GM19351 (cell line): ENCODE results near the gene C1orf174.

Experiments
- ATAC-seq: cut with Tn5 transposase; IDR thresholded peaks from one replicate; pipeline ENCODE4 v1.9.1; 2021; ENCODE audit warnings: mild to moderate bottlenecking, moderate library complexity; ENCODE audit not compliant: unreplicated experiment

The C1orf174 gene

DNA sequence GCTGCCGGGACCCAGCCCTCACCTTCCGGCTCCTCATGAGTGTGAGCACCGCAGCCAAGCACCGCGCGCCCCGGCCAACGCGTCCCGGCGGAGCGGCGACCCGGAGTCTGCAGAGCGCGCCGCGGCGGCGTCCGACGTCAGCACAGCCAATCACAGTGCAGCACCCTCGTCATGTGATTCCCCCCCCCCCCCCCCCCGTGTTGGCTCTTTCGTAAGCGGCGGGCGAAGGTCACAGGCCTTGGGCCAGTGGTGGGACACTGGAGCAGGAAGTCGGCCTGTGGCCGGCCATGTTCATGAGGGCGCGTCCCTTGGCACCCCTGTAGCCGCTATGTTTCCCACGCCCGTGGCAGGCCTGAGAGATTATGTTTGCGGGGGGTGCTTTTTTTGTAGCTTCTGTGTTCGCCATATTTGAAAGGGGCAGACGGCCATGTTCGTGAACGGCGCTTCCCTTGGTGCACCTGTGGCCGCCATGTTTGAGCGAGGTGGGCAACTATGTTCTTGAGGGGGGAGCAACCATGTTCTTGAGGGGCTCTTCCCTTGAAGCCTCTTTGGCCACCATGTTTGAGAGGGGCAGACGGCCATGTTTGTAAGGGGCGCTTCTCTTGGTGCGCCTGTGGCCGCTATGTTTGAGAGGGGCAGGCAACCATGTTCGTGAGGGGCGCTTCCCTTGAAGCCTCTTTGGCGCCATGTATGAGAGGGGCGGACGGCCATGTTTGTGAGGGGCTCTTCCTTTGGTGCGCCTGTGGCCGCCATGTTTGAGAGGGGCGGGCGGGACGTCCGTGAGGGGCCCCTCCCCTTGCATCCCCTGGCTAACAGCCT lies at the start of gene C1orf174:
TSS of gene C1orf174 (minus strand) at position 123 of the 819 bp plus-strand sequence. CDS start at position 37, 86 bp downstream.
- ATAC-seq = peak; percentile 61

DNA sequence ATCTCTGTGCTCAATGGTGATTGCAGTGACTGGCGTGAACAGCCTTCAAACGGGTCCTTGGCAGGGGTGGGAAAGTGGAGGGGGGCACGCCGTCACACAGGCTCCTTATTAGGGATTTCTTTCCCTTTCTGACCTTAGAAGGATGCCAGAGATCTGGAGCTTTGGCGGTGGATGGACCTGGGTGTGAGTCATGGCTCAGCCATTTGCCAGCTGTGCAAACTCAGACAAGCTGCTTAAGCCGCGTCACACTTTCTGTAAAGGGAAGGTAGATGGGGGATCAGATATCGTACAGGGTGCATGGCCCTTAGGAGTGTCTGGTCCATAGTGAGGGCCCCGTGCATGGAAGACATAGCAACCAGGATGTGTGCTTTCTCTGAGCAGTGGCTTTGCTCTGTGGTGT lies 48.3 kb upstream of the C1orf174 start:
- no peak for ATAC-seq

DNA sequence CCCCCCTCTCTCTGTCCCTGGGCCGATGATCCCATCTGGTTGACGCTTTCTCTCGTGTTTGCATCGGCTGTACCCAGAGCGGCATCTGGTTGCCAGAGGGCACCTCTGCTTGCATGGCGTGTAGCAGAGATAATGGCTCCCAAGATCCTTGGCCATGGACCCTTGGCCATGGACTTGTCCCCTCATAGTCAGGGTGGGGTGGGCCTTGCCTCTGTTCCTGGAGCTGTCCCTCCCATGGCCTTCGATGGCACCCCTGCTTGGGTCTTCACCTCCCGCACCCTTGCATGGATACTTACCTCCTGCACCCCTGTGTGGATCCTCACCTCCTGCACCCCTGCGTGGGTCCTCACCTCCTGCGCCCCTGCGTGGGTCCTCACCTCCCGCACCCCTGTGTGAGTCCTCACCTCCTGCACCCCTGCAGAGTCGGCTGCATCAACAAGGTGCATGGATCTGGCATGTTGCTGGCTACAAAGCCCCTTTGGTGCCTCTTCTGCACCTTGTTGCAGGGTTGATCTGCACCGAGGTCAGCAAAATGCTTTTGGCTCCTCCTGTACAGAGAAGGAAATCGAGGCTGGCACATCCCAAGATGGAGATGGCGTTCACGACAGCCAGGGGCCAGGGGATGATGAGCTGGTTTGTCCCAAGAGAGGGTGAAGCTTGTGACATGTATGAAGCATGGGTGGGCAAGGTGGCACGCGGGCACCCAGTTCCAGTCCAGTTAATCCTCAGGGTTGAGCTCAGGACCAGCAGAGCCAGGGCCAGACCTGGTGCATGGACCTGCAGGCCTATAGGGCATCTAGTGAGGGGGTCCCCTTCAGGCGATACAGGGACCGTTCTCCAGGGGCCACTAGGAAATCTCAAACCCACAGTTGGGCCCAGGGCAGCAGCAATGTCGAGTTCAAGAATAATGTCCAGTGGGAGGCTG lies 46.1 kb upstream of the C1orf174 start:
- ATAC-seq = no peak

DNA sequence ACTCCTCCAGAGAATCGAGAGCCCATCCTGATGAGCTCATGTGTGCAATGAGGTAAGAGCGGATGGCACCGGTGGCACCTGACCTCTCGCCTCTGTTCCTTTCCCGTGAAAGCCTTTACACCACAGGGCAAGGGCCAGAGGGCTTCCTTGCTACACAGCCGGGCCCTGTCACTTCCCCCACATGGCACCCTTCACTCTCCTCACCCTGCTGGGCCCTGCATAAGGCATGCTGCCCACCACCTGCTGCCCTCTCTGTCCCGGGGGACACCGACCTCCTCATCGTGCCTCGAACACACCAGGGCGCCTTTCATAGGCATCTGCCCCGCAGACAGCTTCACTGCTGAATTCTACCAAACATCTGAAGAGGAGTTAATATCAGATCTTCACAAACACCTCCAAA lies 45.1 kb upstream of the C1orf174 start:
- no peak for ATAC-seq

DNA sequence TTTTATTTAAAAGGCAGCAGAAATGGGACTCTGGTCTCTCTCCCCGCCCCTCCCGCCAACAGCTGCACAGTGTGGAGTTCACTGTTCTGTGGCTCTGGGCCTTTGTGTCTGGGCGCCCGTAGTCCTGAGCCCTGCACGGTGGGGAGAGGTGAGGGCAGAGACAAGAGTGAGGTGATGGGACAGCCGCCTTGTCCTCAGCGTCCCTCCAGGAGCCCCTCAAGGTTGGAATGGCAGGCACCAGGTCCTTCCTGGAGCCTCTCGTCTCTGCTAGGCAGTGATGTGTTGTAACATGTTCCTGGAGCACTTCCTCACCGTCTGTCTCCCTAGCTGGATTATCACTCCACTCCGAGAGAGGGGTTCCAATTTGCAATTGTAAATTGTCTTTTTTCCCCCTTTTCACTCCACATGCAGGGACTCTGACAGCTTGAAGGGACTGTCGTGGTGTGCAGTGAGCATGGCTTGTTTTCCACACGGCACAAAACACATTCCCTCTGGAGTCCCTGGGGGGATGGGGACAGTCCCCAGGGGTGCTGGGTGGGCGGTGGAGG lies 44.6 kb upstream of the C1orf174 start:
- ATAC-seq = no peak

DNA sequence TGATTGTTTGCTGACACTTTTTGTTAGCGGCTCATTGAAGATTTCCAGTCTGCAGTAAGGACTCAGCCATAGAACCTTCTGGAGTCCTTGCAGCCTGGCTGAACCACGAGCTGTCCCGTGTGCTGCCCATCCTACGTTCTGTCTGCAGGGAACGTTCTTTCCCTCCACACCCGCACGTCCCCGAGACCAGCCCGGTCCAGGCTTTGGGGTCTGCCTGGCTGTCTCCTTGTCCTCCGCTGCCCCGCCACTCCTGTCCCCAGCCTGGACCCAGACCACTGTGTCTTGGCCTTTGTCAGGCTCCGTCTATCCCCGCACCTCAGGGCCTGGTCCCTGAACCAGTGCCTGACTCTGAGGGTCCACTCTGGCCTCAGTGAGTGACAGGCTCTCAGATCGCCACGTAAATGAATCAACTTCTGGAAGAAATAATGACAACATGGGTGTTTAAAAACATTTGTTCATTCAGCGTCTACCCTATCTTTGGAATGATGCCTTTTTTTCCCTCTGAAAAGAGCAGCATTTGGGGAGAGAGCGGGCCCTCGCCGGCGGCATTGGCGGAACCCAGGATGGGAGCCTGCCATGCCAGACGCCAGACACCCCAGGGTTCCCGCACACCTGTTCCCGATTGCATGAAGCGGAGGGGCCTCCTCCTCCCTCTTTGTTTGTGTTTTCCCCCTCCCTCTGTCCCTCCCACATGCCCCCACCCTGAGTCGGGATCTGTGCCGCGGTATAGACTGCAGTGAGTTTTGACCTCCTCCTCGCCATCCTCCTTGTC lies 43.9 kb upstream of the C1orf174 start:
- ATAC-seq = no peak

DNA sequence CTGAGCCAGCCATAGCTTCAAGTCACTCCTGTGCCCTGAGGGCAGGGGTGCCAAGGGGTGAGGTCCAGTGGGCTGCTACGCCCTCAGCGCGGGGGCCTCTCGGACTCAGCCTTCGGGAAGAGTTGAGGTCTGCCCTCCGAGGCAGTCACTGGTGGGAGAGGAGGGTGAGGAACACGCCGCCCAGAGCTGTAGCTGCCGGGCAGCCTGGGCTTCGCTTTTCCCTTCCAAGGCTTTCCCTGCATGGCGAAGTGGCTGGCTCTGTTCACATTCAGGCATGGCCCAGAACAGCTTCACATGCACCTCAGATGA lies 43.0 kb upstream of the C1orf174 start:
- ATAC-seq = no peak

DNA sequence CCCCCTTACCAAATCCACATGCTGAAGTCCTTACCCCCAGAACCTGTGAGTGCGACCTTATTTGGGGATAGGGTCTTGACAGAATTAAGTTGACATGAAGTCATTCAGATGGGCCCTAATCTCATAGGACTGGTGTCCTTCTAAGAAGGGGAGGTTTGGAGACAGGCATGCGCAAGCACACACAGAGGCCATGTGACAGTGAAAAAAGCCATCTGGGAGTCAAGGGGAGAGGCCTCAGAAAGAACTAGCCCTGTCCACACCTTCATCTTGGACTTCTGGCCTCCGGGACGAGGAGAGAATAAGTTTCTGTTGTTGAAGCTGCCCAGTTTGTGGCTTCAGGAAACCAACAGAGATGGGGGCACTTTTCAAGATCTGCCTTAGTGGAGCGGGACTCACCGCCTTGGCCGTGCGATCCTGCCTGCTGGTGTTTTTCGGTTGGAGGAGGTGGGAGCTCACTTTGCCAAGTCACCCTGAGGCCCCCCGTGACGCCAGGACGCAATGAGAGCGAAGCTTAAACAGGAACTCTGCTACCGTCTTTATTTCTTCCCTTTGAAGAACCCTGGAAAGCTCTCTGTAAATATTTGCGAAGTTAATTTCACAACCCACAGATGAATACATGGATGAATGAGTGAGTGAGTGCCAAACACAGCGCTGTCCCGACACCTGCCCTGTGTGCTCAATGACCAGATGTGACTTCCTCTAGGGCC lies 42.5 kb upstream of the C1orf174 start:
- ATAC-seq = no peak

DNA sequence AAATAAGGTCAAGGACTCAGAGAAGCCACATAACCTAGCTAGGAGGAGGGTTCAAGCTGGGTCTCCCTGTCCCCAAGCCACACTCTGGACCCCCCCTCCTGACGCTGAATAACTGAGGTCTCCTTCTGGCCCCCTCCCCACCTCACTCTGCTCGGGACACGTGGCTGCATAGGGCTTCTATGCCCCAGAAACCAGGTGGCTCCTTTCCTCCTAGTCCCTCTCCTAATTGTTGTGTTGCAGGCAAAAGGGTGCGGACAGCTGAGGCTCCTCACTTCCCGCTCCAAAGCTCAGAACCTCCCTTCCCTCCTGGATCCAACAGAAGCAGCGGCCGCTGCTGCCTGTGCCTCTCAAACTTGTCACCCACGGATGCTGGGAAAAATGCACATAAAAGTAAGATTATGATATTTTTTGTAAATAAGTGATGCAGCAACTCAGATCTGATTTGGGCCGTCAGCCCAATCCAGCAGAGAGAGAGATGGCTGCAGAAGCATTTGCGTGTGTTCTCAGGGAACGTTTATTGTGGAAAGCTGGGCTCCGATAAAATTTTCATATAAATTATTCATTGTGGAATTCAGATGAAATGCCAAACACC lies 40.8 kb upstream of the C1orf174 start:
- no peak for ATAC-seq

DNA sequence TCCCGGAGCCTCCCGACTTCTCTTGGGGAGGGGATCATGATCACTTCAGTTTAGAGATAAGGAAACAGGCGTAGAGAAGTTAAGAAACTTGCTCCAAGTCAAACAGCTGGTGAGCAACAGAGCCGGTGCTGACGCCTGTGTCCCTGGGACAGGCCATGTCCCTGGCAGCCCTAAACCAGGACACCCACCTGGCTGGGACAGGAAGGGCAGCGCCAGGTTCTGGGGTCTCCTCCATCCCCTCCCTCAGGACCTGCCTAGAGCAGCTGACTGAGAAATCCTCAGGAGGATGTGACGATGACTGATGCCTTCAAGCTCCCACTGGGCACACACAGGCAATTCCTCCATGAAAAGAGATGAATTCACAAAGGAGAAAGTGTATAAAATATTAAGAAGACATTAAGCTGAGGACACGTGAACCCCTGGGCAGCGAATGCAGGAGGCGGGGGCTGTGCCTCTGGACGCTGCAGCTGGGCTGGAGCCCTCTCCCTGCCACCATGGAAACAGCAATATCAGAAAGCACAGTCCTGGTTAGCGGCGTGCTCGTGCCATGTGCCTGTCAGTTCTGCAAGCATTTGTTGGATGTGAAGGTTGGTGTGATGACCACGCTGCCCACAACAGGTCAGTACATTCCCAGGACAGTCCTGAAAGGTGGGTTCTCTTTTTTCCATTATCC lies 40.1 kb upstream of the C1orf174 start:
- no peak for ATAC-seq

DNA sequence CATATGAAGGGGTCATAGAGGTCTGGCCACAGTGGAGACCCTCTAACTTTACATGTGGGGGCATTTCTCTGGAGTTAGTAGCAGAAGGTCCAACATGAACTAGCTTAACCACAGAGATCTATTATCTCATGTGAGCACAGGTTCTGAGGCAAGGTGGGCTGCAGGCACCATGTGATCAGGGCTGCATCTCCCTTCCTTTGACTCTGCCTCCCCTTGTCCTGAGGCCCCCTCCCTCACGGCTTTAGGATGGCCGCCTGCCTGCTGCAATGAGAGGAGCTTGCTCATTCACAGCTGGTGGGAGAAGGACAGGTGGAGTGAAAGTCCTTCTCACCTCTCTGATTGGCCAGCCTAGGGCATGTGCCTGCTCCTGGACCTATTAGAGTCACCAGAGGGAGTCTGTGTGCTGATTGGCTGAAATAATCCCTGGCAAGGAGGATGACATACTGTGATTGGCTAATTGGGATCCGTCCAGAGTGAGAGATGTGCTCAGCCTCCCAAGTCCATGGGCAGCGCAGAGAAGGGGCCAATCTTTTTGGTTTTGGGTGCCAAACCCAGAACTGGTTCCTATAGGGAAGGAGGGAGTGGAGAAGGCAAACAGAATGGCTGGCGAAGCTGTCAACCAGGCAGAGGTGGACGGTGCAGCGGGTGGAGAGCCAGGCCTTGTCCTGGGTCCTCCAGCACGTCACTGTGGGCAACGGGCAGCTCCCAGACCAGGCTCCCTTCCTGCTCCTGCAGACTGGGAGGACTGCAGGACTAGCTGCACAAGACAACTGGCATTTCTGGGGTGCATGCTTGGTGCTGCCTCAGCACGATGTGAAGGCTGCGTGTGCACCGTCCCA lies 39.4 kb upstream of the C1orf174 start:
- no peak for ATAC-seq

DNA sequence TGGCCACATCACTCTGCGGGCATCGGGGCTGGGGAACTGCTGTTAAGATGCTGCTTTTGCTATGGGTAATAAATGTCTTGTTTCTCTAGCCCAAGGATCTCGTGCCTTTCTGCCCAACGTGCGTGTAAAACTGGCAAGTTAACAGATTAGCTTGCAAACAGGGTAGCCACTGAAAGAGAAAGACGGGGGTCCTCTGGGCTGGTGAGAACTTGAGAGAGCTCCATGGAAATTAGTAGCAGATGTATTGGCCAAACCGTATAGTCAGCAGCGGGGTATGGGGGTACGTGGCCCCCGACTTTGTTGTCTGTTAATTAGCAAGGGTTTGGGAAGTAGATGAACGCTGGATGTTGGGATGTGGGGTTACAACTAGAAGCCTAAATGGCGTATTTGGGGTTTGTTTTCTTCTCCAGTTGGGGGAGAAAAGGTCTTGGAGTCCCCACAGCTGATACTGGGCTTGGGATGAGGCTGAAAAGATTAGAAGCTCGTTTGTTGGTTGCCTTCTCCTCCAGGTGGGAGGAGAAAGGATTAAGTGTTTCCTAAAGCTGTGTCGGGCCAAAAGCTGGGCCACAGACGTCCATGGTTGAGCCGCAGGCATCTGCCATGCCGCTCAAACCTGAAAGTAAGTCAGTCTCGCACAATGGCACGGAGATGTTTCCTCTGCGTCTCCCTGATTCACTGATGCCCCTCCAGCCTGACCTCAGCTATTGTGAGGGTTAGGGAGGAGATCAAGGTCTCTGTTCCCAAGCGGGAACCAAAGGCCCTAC lies 32.3 kb upstream of the C1orf174 start:
- no peak for ATAC-seq

DNA sequence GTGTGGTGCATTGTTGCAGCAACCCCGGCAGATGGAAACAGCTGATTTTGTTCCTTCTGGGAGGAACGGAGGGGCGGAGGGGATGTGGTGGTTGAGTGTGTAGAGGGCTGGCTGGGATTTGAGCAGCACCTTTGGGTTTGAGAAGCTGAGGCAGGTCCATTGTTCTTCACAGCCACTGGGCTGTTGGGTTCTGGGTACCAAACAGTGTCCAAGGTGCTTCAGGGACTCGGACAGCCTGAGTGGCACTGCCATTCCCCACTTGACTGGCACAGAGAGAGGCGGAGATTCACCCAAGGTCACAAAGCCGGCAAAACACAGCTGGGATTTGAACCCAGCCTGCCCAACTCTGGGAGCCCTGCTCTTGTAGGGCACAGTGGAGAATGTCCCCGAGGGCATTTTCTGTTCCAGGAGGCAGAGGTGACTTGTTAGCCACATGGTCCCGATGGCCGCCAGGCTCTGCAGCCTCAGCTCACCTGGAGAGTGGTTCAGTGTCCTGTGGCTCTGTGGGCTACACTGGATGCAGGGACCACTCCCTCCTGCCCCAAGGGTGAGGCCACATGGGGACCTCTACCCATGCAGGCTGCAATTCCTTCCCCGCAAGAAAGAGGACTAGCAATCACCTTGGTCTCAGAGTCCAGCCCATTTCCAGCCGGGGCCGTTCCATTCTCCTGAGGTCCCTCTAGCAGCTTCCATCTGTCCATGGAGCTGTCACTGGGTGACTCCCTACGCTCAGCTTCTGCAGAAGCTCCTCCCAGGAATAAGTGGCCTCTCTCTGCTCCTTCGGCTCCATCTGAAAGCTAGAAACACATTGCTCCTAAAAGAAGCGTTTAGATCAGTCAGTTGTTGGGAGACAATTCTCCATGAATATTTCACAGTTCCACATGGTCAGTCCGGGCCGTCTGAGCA lies 31.2 kb upstream of the C1orf174 start:
- ATAC-seq = no peak

DNA sequence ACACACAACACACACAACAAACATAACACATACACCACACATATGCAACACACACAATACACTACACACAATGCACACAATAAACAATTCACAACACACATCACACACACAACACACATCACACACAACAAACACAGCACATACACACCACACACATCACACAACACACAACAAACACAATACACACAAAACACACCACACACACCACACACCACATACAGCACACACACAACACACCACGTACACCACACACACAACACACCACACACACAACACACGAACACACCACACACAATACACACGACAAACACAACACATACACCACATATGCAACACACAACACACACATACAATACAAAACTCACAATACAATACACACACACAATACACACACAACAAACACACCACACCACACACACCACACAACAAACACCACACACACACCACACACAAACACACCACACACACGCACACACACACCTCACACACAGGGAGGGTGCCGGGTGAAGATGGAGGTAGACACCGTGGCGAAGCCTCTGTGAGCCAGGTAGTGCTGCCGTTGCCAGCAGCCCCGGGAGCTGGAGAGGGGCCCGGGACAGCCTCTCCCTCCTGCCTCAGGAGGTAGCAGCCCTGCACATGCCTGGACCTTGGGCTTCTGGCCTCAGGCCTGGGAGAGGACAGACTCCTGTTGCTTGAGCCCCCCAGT lies 30.4 kb upstream of the C1orf174 start:
- no peak for ATAC-seq

DNA sequence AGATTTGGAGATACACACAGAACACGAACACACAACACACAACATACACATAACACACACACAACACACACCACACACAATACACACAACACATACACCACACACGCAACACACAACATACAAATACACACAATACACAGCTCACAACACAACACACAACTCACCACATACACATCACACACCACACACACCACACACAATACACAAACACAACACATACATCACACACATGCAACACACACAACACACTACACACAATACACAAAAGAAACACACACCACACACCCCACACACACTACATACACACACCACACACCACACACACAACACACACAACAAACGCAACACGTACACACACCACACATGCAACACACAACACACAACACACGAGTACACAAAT lies 29.1 kb upstream of the C1orf174 start:
- ATAC-seq = no peak

DNA sequence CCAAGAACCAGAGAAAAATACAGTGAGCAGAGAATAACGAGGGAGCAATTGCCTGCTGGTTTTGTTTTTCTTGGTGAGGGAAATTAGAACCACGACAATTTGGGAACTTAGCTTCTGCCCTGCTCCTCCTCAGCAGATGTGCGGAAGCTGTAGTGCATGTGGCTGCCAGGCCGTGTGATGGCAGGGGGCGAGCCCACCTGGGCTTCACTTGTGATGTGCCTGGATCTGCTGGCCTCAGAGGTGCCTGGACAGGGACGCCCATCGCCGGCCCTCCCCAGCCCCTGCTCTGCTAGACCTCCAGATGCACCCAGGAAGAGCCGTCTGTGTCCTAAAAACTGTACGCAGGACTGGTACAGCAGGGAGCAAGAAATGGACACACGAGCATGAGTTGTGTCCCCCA lies 28.5 kb upstream of the C1orf174 start:
- no peak for ATAC-seq
